A549 (cell line): Measurements from ENCODE around the gene MS4A18. TPM values are rescaled to one million over a fixed set of nuclear protein-coding genes. Genes with fewer than 3 reads are reported as not detected.

ENCODE experiments used
- ATAC-seq, 2 experiments: fragments of 200-7000 bp in 1 of 2; fragments of >200 bp in 1 of 2; cut with Nextera tagmentation in 1 of 2; cut with Tn5 transposase in 1 of 2; 3 replicates each; pipeline versions ENCODE4 v1.8.0 to v1.9.1; 2018 to 2020; ENCODE audit warnings: mild to moderate bottlenecking in 1 of 2, moderate library complexity in 1 of 2
- CTCF ChIA-PET: fragments of 300-600 bp; sonication (Branson Sonifier 250); formaldehyde crosslinking; extraction: SDS; loops from one replicate; lab custom pipeline; 2021; ENCODE audit warnings: antibody characterized with exemption, inconsistent platforms; lab: Yijun Ruan, JAX
- POLR2A ChIA-PET: fragments of 350-600 bp; formaldehyde crosslinking; extraction: SDS; loops from one replicate; lab custom pipeline; 2021; ENCODE audit warnings: antibody characterized with exemption, inconsistent platforms; lab: Yijun Ruan, JAX
- DNase-seq, 2 experiments: peaks; one replicate each; pipeline versions ENCODE4 v3.0.0 to v3.0.0-alpha.2; 2011 to 2016; ENCODE audit warnings: low read depth in 1 of 2, low spot score in 1 of 2
- FAIRE-seq: peaks from 2 replicates; lab custom pipeline; 2011; peaks lifted over from hg19 to GRCh38; lab: Jason Lieb, UNC
- H3K27ac ChIP-seq, 2 experiments: fragments of >200 bp; sonication (Bioruptor Twin); formaldehyde crosslinking; 3 replicates each; pipeline ENCODE4 v1.5.1; 2016 to 2017
- H3K4me1 ChIP-seq: fragments of >200 bp; sonication (Bioruptor Twin); formaldehyde crosslinking; 3 replicates; pipeline ENCODE4 v1.6.1; 2016
- H3K4me2 ChIP-seq: fragments of >200 bp; sonication (Bioruptor Twin); formaldehyde crosslinking; 3 replicates; pipeline ENCODE4 v1.6.1; 2016
- H3K4me3 ChIP-seq: fragments of >200 bp; sonication (Bioruptor Twin); formaldehyde crosslinking; 3 replicates; pipeline ENCODE4 v1.5.1; 2016
- H3K9me3 ChIP-seq: fragments of >200 bp; sonication (Bioruptor Twin); formaldehyde crosslinking; 3 replicates; pipeline ENCODE4 v1.6.1; 2016
- BHLHE40 ChIP-seq: IDR thresholded peaks from 2 replicates; pipeline ENCODE4 v1.6.1; 2012; ENCODE audit warnings: low read depth, low read length, inconsistent platforms
- CBX2 ChIP-seq: fragments of 200-600 bp; sonication (generic); IDR thresholded peaks from 2 replicates; pipeline ENCODE4 v1.6.1; 2016; ENCODE audit warnings: low read depth, mild to moderate bottlenecking, borderline replicate concordance
- CBX8 ChIP-seq: fragments of 200-600 bp; sonication (generic); IDR thresholded peaks from 2 replicates; pipeline ENCODE4 v1.6.1; 2016
- CEBPB ChIP-seq, 2 experiments: fragments of >200 bp in 1 of 2; sonication (Bioruptor Twin) in 1 of 2; formaldehyde crosslinking in 1 of 2; IDR thresholded peaks; 2 replicates each; pipeline ENCODE4 v1.6.1; 2012 to 2016
- CHD4 ChIP-seq: fragments of 200-600 bp; sonication (generic); IDR thresholded peaks from 2 replicates; pipeline ENCODE4 v1.6.1; 2016; ENCODE audit warnings: antibody characterized with exemption, mild to moderate bottlenecking, borderline replicate concordance
- E2F6 ChIP-seq: IDR thresholded peaks from 2 replicates; pipeline ENCODE4 v1.6.1; 2012; ENCODE audit warnings: low read depth, borderline replicate concordance
- EHMT2 ChIP-seq: fragments of 200-600 bp; sonication (generic); IDR thresholded peaks from 2 replicates; pipeline ENCODE4 v1.6.1; 2016; ENCODE audit warnings: antibody characterized with exemption, low read depth, mild to moderate bottlenecking, moderate library complexity
- EP300 ChIP-seq, 2 experiments: fragments of >200 bp; sonication (Bioruptor Twin); formaldehyde crosslinking; IDR thresholded peaks; 2 replicates in 1 of 2; 3 replicates in 1 of 2; pipeline ENCODE4 v1.6.1; 2016 to 2017
- FOSB ChIP-seq: fragments of 250-450 bp; sonication (Bioruptor Pico); IDR thresholded peaks from 2 replicates; pipeline ENCODE4 v1.5.0; 2020; ENCODE audit warnings: mild to moderate bottlenecking, moderate library complexity
- FOXS1 ChIP-seq: fragments of 250-450 bp; sonication (Bioruptor Pico); IDR thresholded peaks from 2 replicates; pipeline ENCODE4 v1.5.0; 2020; ENCODE audit warnings: mild to moderate bottlenecking, moderate library complexity
- HEYL ChIP-seq: fragments of 250-450 bp; sonication (Bioruptor Pico); IDR thresholded peaks from 2 replicates; pipeline ENCODE4 v1.8.0; 2021; ENCODE audit warnings: mild to moderate bottlenecking, moderate library complexity
- HMGXB4 ChIP-seq: fragments of 250-450 bp; sonication (Bioruptor Pico); IDR thresholded peaks from 2 replicates; pipeline ENCODE4 v1.5.0; 2021; ENCODE audit warnings: mild to moderate bottlenecking, moderate library complexity, borderline replicate concordance
- HOXA7 ChIP-seq: fragments of 250-450 bp; sonication (Bioruptor Pico); IDR thresholded peaks from 2 replicates; pipeline ENCODE4 v1.5.0; 2020; ENCODE audit warnings: mild to moderate bottlenecking, moderate library complexity
- HOXB13 ChIP-seq: fragments of 250-450 bp; sonication (Bioruptor Pico); IDR thresholded peaks from 2 replicates; pipeline ENCODE4 v1.5.0; 2020; ENCODE audit warnings: low read depth, mild to moderate bottlenecking, moderate library complexity
- JUN ChIP-seq, 2 experiments: fragments of >200 bp; sonication (Bioruptor Twin); formaldehyde crosslinking; IDR thresholded peaks; 2 replicates in 1 of 2; 3 replicates in 1 of 2; pipeline ENCODE4 v1.6.1; 2016 to 2017
- JUNB ChIP-seq: fragments of >200 bp; sonication (Bioruptor Twin); formaldehyde crosslinking; IDR thresholded peaks from 2 replicates; pipeline ENCODE4 v1.6.1; 2016
- KDM1A ChIP-seq: fragments of 200-600 bp; sonication (generic); IDR thresholded peaks from 2 replicates; pipeline ENCODE4 v1.6.1; 2016; ENCODE audit warnings: low read depth, mild to moderate bottlenecking
- MAFK ChIP-seq: fragments of 450-650 bp; IDR thresholded peaks from 2 replicates; pipeline ENCODE4 v1.6.1; 2014; ENCODE audit not compliant: partially characterized antibody
- NFE2L2 ChIP-seq: fragments of 150-350 bp; conservative IDR thresholded peaks from 2 replicates; pipeline ENCODE4 v1.6.1; 2014; ENCODE audit warnings: low read length
- PHF8 ChIP-seq: fragments of 200-600 bp; sonication (generic); IDR thresholded peaks from 2 replicates; pipeline ENCODE4 v1.6.1; 2016; ENCODE audit warnings: low read depth, mild to moderate bottlenecking, antibody characterized with exemption, moderate library complexity, borderline replicate concordance
- POLR2A ChIP-seq: IDR thresholded peaks from 2 replicates; pipeline ENCODE4 v1.6.1; 2012; ENCODE audit warnings: mild to moderate bottlenecking, low read length
- RCOR1 ChIP-seq: fragments of 150-350 bp; IDR thresholded peaks from 2 replicates; pipeline ENCODE4 v1.6.1; 2014; ENCODE audit warnings: antibody characterized with exemption, low read length, low read depth
- RFX5 ChIP-seq: fragments of 450-650 bp; IDR thresholded peaks from 2 replicates; pipeline ENCODE4 v1.7.1; 2014; ENCODE audit warnings: antibody characterized with exemption, mild to moderate bottlenecking, moderate library complexity
- RNF2 ChIP-seq: fragments of 200-600 bp; sonication (generic); IDR thresholded peaks from 2 replicates; pipeline ENCODE4 v1.6.1; 2016; ENCODE audit warnings: low read depth, mild to moderate bottlenecking, antibody characterized with exemption, moderate library complexity, borderline replicate concordance
- TFCP2L1 ChIP-seq: fragments of 250-450 bp; sonication (Bioruptor Pico); IDR thresholded peaks from 2 replicates; pipeline ENCODE4 v1.5.0; 2021; ENCODE audit warnings: mild to moderate bottlenecking
- TP53 ChIP-seq: fragments of 250-450 bp; sonication (Bioruptor Pico); IDR thresholded peaks from 2 replicates; pipeline ENCODE4 v1.5.0; 2021; ENCODE audit warnings: mild to moderate bottlenecking, moderate library complexity
- ZNF302 ChIP-seq: fragments of 250-450 bp; sonication (Bioruptor Pico); IDR thresholded peaks from 2 replicates; pipeline ENCODE4 v1.9.0; 2021; ENCODE audit warnings: inconsistent platforms, mild to moderate bottlenecking, moderate library complexity
- ZSCAN20 ChIP-seq: fragments of 250-450 bp; sonication (Bioruptor Pico); IDR thresholded peaks from 2 replicates; pipeline ENCODE4 v1.8.0; 2022; ENCODE audit warnings: mild to moderate bottlenecking, moderate library complexity
- WGBS: methylation state at CpG from one replicate; pipeline ENCODE4 v1.1.6; 2017; ENCODE audit errors: missing lambda C conversion rate; 5-methylcytosine and 5-hydroxymethylcytosine counted together
- polyA plus RNA-seq, 4 experiments: library from polyadenylated mRNA; depleted of rRNA in 3 of 4; stranded (reverse); fragments of >200 nt; fragmentation: RNase III in 1 of 4; extraction: RNeasy Plus Mini Kit Qiagen cat#74134 plus additional on column Dnase treatment in 1 of 4; gene quantifications; 2 replicates in 3 of 4; 3 replicates in 1 of 4; pipeline ENCODE4 v1.2.3, GENCODE V29; 2011 to 2017

Gene MS4A18
- polyA plus RNA-seq, 2 of the 4 experiments (the other 2 are of a cell fraction): not detected

DNA sequence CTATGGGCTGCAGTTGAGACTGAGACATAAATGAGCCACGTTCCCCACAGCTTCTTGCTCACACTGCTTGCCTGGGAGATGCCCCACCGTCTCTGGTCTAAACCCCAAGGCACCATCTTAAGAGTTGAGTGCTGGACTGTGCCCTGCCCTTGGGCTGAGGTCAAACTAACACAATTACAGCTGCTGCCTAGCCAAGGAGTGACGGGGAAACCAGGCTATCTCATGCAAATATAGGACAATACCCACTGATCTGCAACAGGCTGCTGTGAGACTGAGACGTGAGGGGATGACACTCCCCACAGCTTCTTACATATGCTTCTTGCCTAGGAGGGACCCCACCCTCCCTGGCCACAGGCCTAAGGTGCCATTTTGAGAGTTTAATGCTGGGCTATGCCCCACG lies 32.9 kb upstream of the MS4A18 start:
- 7% methylated on average over 4 of the region's 5 CpGs for WGBS
- ChIA-PET CTCF (no interaction called here), POLR2A (no interaction called here)
- Histone ChIP-seq H3K4me3 (no peak overlapping the region), H3K4me2 (no peak overlapping the region), H3K9me3 (no peaks in the 10 kb centered on the region), H3K27ac (no peak overlapping the region), H3K4me1 (no peaks in the 10 kb centered on the region)
- DNase-seq (no peak), FAIRE-seq (no peak), ATAC-seq (no peak)
- TF ChIP-seq HOXB13 (CRISPR knock-in tag): no peak
- no peak for TF ChIP-seq FOSB (CRISPR knock-in tag)
- TF ChIP-seq ZSCAN20 (CRISPR knock-in tag): no peak
- no peak for TF ChIP-seq TP53 (CRISPR knock-in tag)
- no peak for TF ChIP-seq FOXS1
- TF ChIP-seq CBX2: no peak
- TF ChIP-seq E2F6: no peak
- TF ChIP-seq PHF8: no peak
- TF ChIP-seq MAFK: no peak

GRCh38 chr11:60699284-60699691 lies 25.2 kb upstream of the MS4A18 start, which contains the start of gene MS4A8:
TSS of gene MS4A8 (plus strand) at chr11:60699612. CDS start at chr11:60700861, 1,249 bp downstream.
- H3K27ac ChIP-seq: no peak within 1 kb of the TSS
- no peak for DNase-seq
- 5% methylated on average over 2 of the region's 2 CpGs for WGBS
- FAIRE-seq: no peak
- ChIA-PET POLR2A (no interaction called here), CTCF (interaction anchor here (1.0 kb wide), 1 partner anchor 8 kb away, joined by 3 read pairs; no protein-coding TSS in a partner anchor)
- no peak within 1 kb of the TSS for H3K4me2 ChIP-seq
- no peak within 1 kb of the TSS for H3K4me3 ChIP-seq
- no peaks in the 10 kb centered on the region for H3K4me1 ChIP-seq
- H3K9me3 ChIP-seq: no peaks in the 10 kb centered on the region
- TF ChIP-seq JUNB (no peak), RFX5 (no peak), KDM1A (no peak), NFE2L2 (no peak), BHLHE40 (no peak), POLR2A (no peak), PHF8 (no peak), HOXB13 (CRISPR knock-in tag) (no peak), FOSB (CRISPR knock-in tag) (no peak), EHMT2 (no peak), HMGXB4 (CRISPR knock-in tag) (no peak), FOXS1 (no peak), CBX8 (no peak), CHD4 (no peak), ZNF302 (CRISPR knock-in tag) (no peak), JUN (IDR thresholded peaks at IDR 0.05) (no peak), E2F6 (no peak), TFCP2L1 (CRISPR knock-in tag) (no peak)
- no peak for ATAC-seq

- POLR2A ChIA-PET: no interaction called here
- WGBS: 26% methylated on average over 5 of the region's 5 CpGs
- H3K9me3 ChIP-seq: no peaks in the 10 kb centered on the region
Observed at GRCh38 chr11:60699936-60700335, 24.6 kb upstream of the MS4A18 start.

More at GRCh38 chr11:60699936-60700335, 24.6 kb upstream of the MS4A18 start:
- Histone ChIP-seq H3K27ac (no peak overlapping the region), H3K4me1 (no peaks in the 10 kb centered on the region), H3K4me3 (no peak overlapping the region), H3K4me2 (no peak overlapping the region)
- no peak for ATAC-seq
- no peak for FAIRE-seq
- TF ChIP-seq RCOR1: no peak
- no peak for TF ChIP-seq CEBPB (IDR thresholded peaks at IDR 0.05)
- no peak for TF ChIP-seq EP300 (IDR thresholded peaks at IDR 0.05)
- TF ChIP-seq TFCP2L1 (CRISPR knock-in tag): no peak
- TF ChIP-seq HEYL: no peak
- TF ChIP-seq RNF2: no peak
- TF ChIP-seq HOXA7 (CRISPR knock-in tag): no peak
- DNase-seq: no peak
- CTCF ChIA-PET: no interaction called here
